ENCODE measurements around the gene ADAMTS20.

The ADAMTS20 gene

GRCh38 chr12:43428088-43428600 is 123.9 kb downstream of the ADAMTS20 start:
- no peak overlapping the region for H3K4me3 Mint-ChIP-seq
- ATAC-seq (ENCODE audit: low read depth) (no peak), DNase-seq (ENCODE audit: low spot score in 2 of 2) (no peak)
- H3K4me1 Mint-ChIP-seq: no peaks in the 10 kb centered on the region
- H3K9me3 Mint-ChIP-seq: no peaks in the 10 kb centered on the region
- H3K27me3 Mint-ChIP-seq: no peaks in the 10 kb centered on the region
- no peak overlapping the region for H3K27ac Mint-ChIP-seq
- H3K36me3 Mint-ChIP-seq: no peaks in the 10 kb centered on the region

- Mint-ChIP-seq H3K9me3 (no peaks in the 10 kb centered on the region), H3K36me3 (no peaks in the 10 kb centered on the region), H3K27me3 (no peaks in the 10 kb centered on the region), H3K4me3 (no peak overlapping the region), H3K4me1 (no peaks in the 10 kb centered on the region), H3K27ac (no peak overlapping the region)
- no peak for ATAC-seq (ENCODE audit: low read depth)
- DNase-seq (ENCODE audit: low spot score in 2 of 2): no peak
Observed at GRCh38 chr12:43425361-43425760, 126.6 kb downstream of the ADAMTS20 start.

GRCh38 chr12:43416981-43417380 is 135.0 kb downstream of the ADAMTS20 start:
- Mint-ChIP-seq H3K4me3 (no peak overlapping the region), H3K9me3 (no peaks in the 10 kb centered on the region), H3K27me3 (no peaks in the 10 kb centered on the region), H3K27ac (no peak overlapping the region), H3K36me3 (no peaks in the 10 kb centered on the region), H3K4me1 (no peaks in the 10 kb centered on the region)
- ATAC-seq (ENCODE audit: low read depth): no peak
- DNase-seq (ENCODE audit: low spot score in 2 of 2): no peak

GRCh38 chr12:43407816-43408645 is 144.0 kb downstream of the ADAMTS20 start:
- ATAC-seq (ENCODE audit: low read depth): no peak
- H3K27me3 Mint-ChIP-seq: no peaks in the 10 kb centered on the region
- no peak overlapping the region for H3K4me3 Mint-ChIP-seq
- DNase-seq (ENCODE audit: low spot score in 2 of 2): no peak
- H3K9me3 Mint-ChIP-seq: no peaks in the 10 kb centered on the region
- no peaks in the 10 kb centered on the region for H3K36me3 Mint-ChIP-seq
- peaks cover 2% of the 10 kb centered on the region for H3K4me1 Mint-ChIP-seq
- no peak overlapping the region for H3K27ac Mint-ChIP-seq

- no peaks in the 10 kb centered on the region for H3K27me3 Mint-ChIP-seq
- H3K27ac Mint-ChIP-seq: no peak overlapping the region
- H3K4me3 Mint-ChIP-seq: no peak overlapping the region
- no peaks in the 10 kb centered on the region for H3K36me3 Mint-ChIP-seq
- DNase-seq (ENCODE audit: low spot score in 2 of 2) (no peak), ATAC-seq (ENCODE audit: low read depth) (no peak)
- H3K9me3 Mint-ChIP-seq: no peaks in the 10 kb centered on the region
- H3K4me1 Mint-ChIP-seq: peaks cover 2% of the 10 kb centered on the region
Observed at GRCh38 chr12:43406801-43407200, 145.2 kb downstream of the ADAMTS20 start.

- no peak for ATAC-seq (ENCODE audit: low read depth)
- no peak for DNase-seq (ENCODE audit: low spot score in 2 of 2)
- peaks cover 2% of the 10 kb centered on the region for H3K4me1 Mint-ChIP-seq
Observed at GRCh38 chr12:43402436-43402835, 149.6 kb downstream of the ADAMTS20 start.

GRCh38 chr12:43401096-43401495 is 150.9 kb downstream of the ADAMTS20 start:
- H3K27ac Mint-ChIP-seq: no peak overlapping the region
- DNase-seq (ENCODE audit: low spot score in 2 of 2) (no peak), ATAC-seq (ENCODE audit: low read depth) (no peak)
- no peaks in the 10 kb centered on the region for H3K27me3 Mint-ChIP-seq
- H3K9me3 Mint-ChIP-seq: no peaks in the 10 kb centered on the region
- H3K4me3 Mint-ChIP-seq: no peak overlapping the region
- no peaks in the 10 kb centered on the region for H3K36me3 Mint-ChIP-seq
- peaks cover 2% of the 10 kb centered on the region for H3K4me1 Mint-ChIP-seq

More at GRCh38 chr12:43402436-43402835, 149.6 kb downstream of the ADAMTS20 start:
- Mint-ChIP-seq H3K27me3 (no peaks in the 10 kb centered on the region), H3K27ac (no peak overlapping the region), H3K36me3 (no peaks in the 10 kb centered on the region), H3K9me3 (no peaks in the 10 kb centered on the region), H3K4me3 (no peak overlapping the region)

GRCh38 chr12:43396671-43397070 is 155.3 kb downstream of the ADAMTS20 start:
- no peak for DNase-seq (ENCODE audit: low spot score in 2 of 2)
- Mint-ChIP-seq H3K9me3 (no peaks in the 10 kb centered on the region), H3K27me3 (no peaks in the 10 kb centered on the region), H3K27ac (no peak overlapping the region), H3K36me3 (no peaks in the 10 kb centered on the region), H3K4me1 (no peaks in the 10 kb centered on the region), H3K4me3 (no peak overlapping the region)
- no peak for ATAC-seq (ENCODE audit: low read depth)

- Mint-ChIP-seq H3K36me3 (no peaks in the 10 kb centered on the region), H3K27me3 (no peaks in the 10 kb centered on the region), H3K9me3 (peaks cover 4% of the 10 kb centered on the region), H3K4me1 (no peaks in the 10 kb centered on the region), H3K27ac (no peak overlapping the region), H3K4me3 (no peak overlapping the region)
- no peak for DNase-seq (ENCODE audit: low spot score in 2 of 2)
- no peak for ATAC-seq (ENCODE audit: low read depth)
Observed at GRCh38 chr12:43392116-43392515, 159.9 kb downstream of the ADAMTS20 start.

GRCh38 chr12:43381879-43382278 is 170.1 kb downstream of the ADAMTS20 start:
- DNase-seq (ENCODE audit: low spot score in 2 of 2): no peak
- peaks cover 16% of the 10 kb centered on the region for H3K9me3 Mint-ChIP-seq

GRCh38 chr12:43378448-43378847 is 173.6 kb downstream of the ADAMTS20 start:
- Mint-ChIP-seq H3K36me3 (no peaks in the 10 kb centered on the region), H3K27ac (no peak overlapping the region), H3K4me3 (no peak overlapping the region), H3K4me1 (no peaks in the 10 kb centered on the region), H3K27me3 (no peaks in the 10 kb centered on the region), H3K9me3 (peaks cover 9% of the 10 kb centered on the region)
- DNase-seq (ENCODE audit: low spot score in 2 of 2) (no peak), ATAC-seq (ENCODE audit: low read depth) (no peak)

More at GRCh38 chr12:43381879-43382278, 170.1 kb downstream of the ADAMTS20 start:
- Mint-ChIP-seq H3K4me1 (no peaks in the 10 kb centered on the region), H3K36me3 (no peaks in the 10 kb centered on the region), H3K27ac (no peak overlapping the region), H3K4me3 (no peak overlapping the region), H3K27me3 (no peaks in the 10 kb centered on the region)
- no peak for ATAC-seq (ENCODE audit: low read depth)

- DNase-seq (ENCODE audit: low spot score in 2 of 2) (no peak), ATAC-seq (ENCODE audit: low read depth) (no peak)
- Mint-ChIP-seq H3K27ac (no peak overlapping the region), H3K27me3 (no peaks in the 10 kb centered on the region), H3K4me3 (no peak overlapping the region), H3K9me3 (peaks cover 1% of the 10 kb centered on the region), H3K36me3 (no peaks in the 10 kb centered on the region), H3K4me1 (no peaks in the 10 kb centered on the region)
Observed at GRCh38 chr12:43370263-43370662, 181.7 kb downstream of the ADAMTS20 start.

GRCh38 chr12:43362910-43363694 is 188.9 kb downstream of the ADAMTS20 start:
- Mint-ChIP-seq H3K9me3 (peaks cover 3% of the 10 kb centered on the region), H3K27me3 (peaks cover 2% of the 10 kb centered on the region), H3K4me1 (no peaks in the 10 kb centered on the region), H3K36me3 (no peaks in the 10 kb centered on the region), H3K4me3 (no peak overlapping the region), H3K27ac (no peak overlapping the region)
- DNase-seq (ENCODE audit: low spot score in 2 of 2) (no peak), ATAC-seq (ENCODE audit: low read depth) (no peak)

GRCh38 chr12:43361031-43361710 is 190.8 kb downstream of the ADAMTS20 start:
- no peak overlapping the region for H3K27ac Mint-ChIP-seq
- peaks cover 2% of the 10 kb centered on the region for H3K9me3 Mint-ChIP-seq
- no peak overlapping the region for H3K4me3 Mint-ChIP-seq
- no peak for ATAC-seq (ENCODE audit: low read depth)
- DNase-seq (ENCODE audit: low spot score in 2 of 2): no peak
- H3K36me3 Mint-ChIP-seq: no peaks in the 10 kb centered on the region
- no peaks in the 10 kb centered on the region for H3K4me1 Mint-ChIP-seq
- H3K27me3 Mint-ChIP-seq: peaks cover 2% of the 10 kb centered on the region
